GM23338 (cell line): ENCODE measurements around the gene MACO1. TPM values are rescaled to one million over a fixed set of nuclear protein-coding genes. Genes with fewer than 3 reads are reported as not detected.
"Not testable (repeated sequence)": the region's sequence is repeated elsewhere in the genome, so short reads cannot be mapped to it uniquely, and the experiment has no call there.

ENCODE experiments used
- ATAC-seq: fragments of 200-7000 bp; cut with Tn5 transposase; 3 replicates; pipeline ENCODE4 v1.9.1; 2020
- DNase-seq: peaks from one replicate; pipeline ENCODE4 v3.0.0-alpha.2; 2015; ENCODE audit warnings: low spot score
- H2AFZ ChIP-seq: fragments of 200-600 bp; sonication (generic); 2 replicates; pipeline ENCODE4 v1.8.0; 2016; ENCODE audit warnings: antibody characterized with exemption, mild to moderate bottlenecking, moderate library complexity
- H3F3A ChIP-seq: fragments of 200-600 bp; sonication (generic); replicated peaks from 2 replicates; pipeline ENCODE4 v1.8.0; 2017; ENCODE audit warnings: antibody characterized with exemption, mixed run types, low read depth
- H3K27ac ChIP-seq: fragments of 200-600 bp; sonication (generic); 2 replicates; pipeline ENCODE4 v1.6.1; 2016; ENCODE audit warnings: low read depth
- H3K27me3 ChIP-seq: fragments of 200-600 bp; sonication (generic); 2 replicates; pipeline ENCODE4 v1.8.0; 2016; ENCODE audit warnings: mild to moderate bottlenecking, mixed run types, moderate library complexity; ENCODE audit not compliant: insufficient read depth
- H3K36me3 ChIP-seq: fragments of 200-600 bp; sonication (generic); 2 replicates; pipeline ENCODE4 v1.8.0; 2016; ENCODE audit warnings: mild to moderate bottlenecking; ENCODE audit not compliant: insufficient read depth
- H3K4me1 ChIP-seq: fragments of 200-600 bp; sonication (generic); 2 replicates; pipeline ENCODE4 v1.8.0; 2016; ENCODE audit warnings: mild to moderate bottlenecking, moderate library complexity; ENCODE audit not compliant: insufficient read depth
- H3K4me2 ChIP-seq: fragments of 200-600 bp; sonication (generic); 2 replicates; pipeline ENCODE4 v1.7.1; 2017; ENCODE audit warnings: mixed run types
- H3K4me3 ChIP-seq: fragments of 200-600 bp; sonication (generic); 2 replicates; pipeline ENCODE4 v1.6.1; 2016; ENCODE audit warnings: mixed run types
- H3K79me2 ChIP-seq: fragments of 200-600 bp; sonication (generic); replicated peaks from 2 replicates; pipeline ENCODE4 v1.8.0; 2017; ENCODE audit warnings: mild to moderate bottlenecking; ENCODE audit not compliant: insufficient read depth
- H3K9me2 ChIP-seq: fragments of 200-600 bp; sonication (generic); 2 replicates; pipeline ENCODE4 v1.8.0; 2017; ENCODE audit not compliant: insufficient read depth
- H4K20me1 ChIP-seq: fragments of 200-600 bp; sonication (generic); replicated peaks from 2 replicates; pipeline ENCODE4 v1.8.0; 2017; ENCODE audit warnings: mild to moderate bottlenecking; ENCODE audit not compliant: insufficient read depth
- H3K27ac Mint-ChIP-seq: 2 replicates; pipeline ENCODE4 v1.8.0; 2020; ENCODE audit warnings: inconsistent platforms, mild to moderate bottlenecking, moderate library complexity, mixed read lengths
- H3K27me3 Mint-ChIP-seq: 3 replicates; pipeline ENCODE4 v1.8.0; 2022; ENCODE audit warnings: low read depth, mild to moderate bottlenecking, moderate library complexity, mixed read lengths, inconsistent platforms; ENCODE audit not compliant: insufficient read depth, poor library complexity
- H3K36me3 Mint-ChIP-seq: 3 replicates; pipeline ENCODE4 v1.8.0; 2021; ENCODE audit warnings: low read depth, mild to moderate bottlenecking, inconsistent platforms, moderate library complexity, mixed read lengths
- H3K4me1 Mint-ChIP-seq: 3 replicates; pipeline ENCODE4 v1.8.0; 2020; ENCODE audit warnings: mild to moderate bottlenecking, inconsistent platforms, mixed read lengths
- H3K4me3 Mint-ChIP-seq: 3 replicates; pipeline ENCODE4 v1.8.0; 2021; ENCODE audit warnings: moderate library complexity, mild to moderate bottlenecking, inconsistent platforms, mixed read lengths
- H3K9me3 Mint-ChIP-seq: 3 replicates; pipeline ENCODE4 v1.8.0; 2020; ENCODE audit warnings: moderate library complexity, mild to moderate bottlenecking, inconsistent platforms, mixed read lengths
- CREB1 ChIP-seq: fragments of 250-450 bp; sonication (Bioruptor Pico); IDR thresholded peaks from 2 replicates; pipeline ENCODE4 v1.5.0; 2020; ENCODE audit warnings: low read depth, mild to moderate bottlenecking, moderate library complexity
- CTCF ChIP-seq, 2 experiments: fragments of 200-600 bp in 1 of 2; sonication (generic) in 1 of 2; conservative IDR thresholded peaks; 2 replicates each; pipeline versions ENCODE4 v1.5.1 to v1.6.1; 2016 to 2017; ENCODE audit warnings: antibody characterized with exemption in 2 of 2, low read depth in 2 of 2, mild to moderate bottlenecking in 2 of 2, moderate library complexity in 1 of 2
- EZH2phosphoT487 ChIP-seq: fragments of 200-600 bp; sonication (generic); IDR thresholded peaks from one replicate; pipeline ENCODE4 v1.8.1; 2018; ENCODE audit warnings: antibody characterized with exemption; ENCODE audit not compliant: unreplicated experiment
- NANOG ChIP-seq: IDR thresholded peaks from 2 replicates; pipeline ENCODE4 v1.6.1; 2016; ENCODE audit warnings: antibody characterized with exemption, borderline replicate concordance
- POLR2AphosphoS5 ChIP-seq: IDR thresholded peaks from 2 replicates; pipeline ENCODE4 v1.6.1; 2016; ENCODE audit warnings: antibody characterized with exemption, low read depth
- long read RNA-seq: library from polyadenylated mRNA; unstranded; transcript quantifications from one replicate; pipeline ENCODE4 v2.0.0, GENCODE V29; 2020; ENCODE audit not compliant: unreplicated experiment
- polyA plus RNA-seq: library from polyadenylated mRNA; unstranded; fragments of >200 nt; fragmentation: Nextera tagmentation; extraction: Ambion mirVana; gene quantifications from 2 replicates; pipeline ENCODE4 v1.2.1, GENCODE V29; 2016
- total RNA-seq: library from RNA; depleted of rRNA; stranded (reverse); fragments of >200 nt; shearing (Covaris generic); gene quantifications from 2 replicates; pipeline ENCODE4 v1.2.3, GENCODE V29; 2014; rRNA removed

MACO1 gene
- 8.9 and 9.8 TPM in 2 replicates for total RNA-seq
- polyA plus RNA-seq, result 10.3 and 10.6 TPM in 2 replicates
- long read RNA-seq, partial matches to known transcripts, result 4 of 4 reads
- long read RNA-seq, other reads (novel, unspliced or antisense), result 0 of 4 reads

GRCh38 chr1:25430073-25430966, at the start of gene MACO1:
MACO1 (plus strand) TSS chr1:25430897; CDS start chr1:25431099, 202 bp downstream.
- H3K27ac ChIP-seq, result no peak within 1 kb of the TSS
- peaks cover 8% of the 10 kb centered on the region for H3K4me1 ChIP-seq
- H2AFZ ChIP-seq, result peak within 1 kb of the TSS; percentile 94
- H3K9me2 ChIP-seq, result no peaks in the 10 kb centered on the region
- TF ChIP-seq CREB1 (CRISPR knock-in tag) (peak; percentile 84), CTCF (conservative IDR thresholded peaks at IDR 0.05; ENCODE audit: low read depth in 2 of 2) (no peak), POLR2AphosphoS5 (peak; percentile 80), EZH2phosphoT487 (no peak), NANOG (no peak)
- H3K27me3 ChIP-seq, result peaks cover 9% of the 10 kb centered on the region; the same call in 1 of the 2 replicates
- ATAC-seq, result peak; percentile 93
- no peaks in the 10 kb centered on the region for H3K36me3 Mint-ChIP-seq
- H3F3A ChIP-seq, result 0 out of 2 replicates have a peak, but pooled peaks cover 2% of the 10 kb centered on the region
- peak within 1 kb of the TSS; percentile 93 for H3K4me3 Mint-ChIP-seq
- H3K4me2 ChIP-seq, result peak within 1 kb of the TSS; percentile 89
- H4K20me1 ChIP-seq, result peaks cover under 1% of the 10 kb centered on the region
- H3K4me1 Mint-ChIP-seq, result peaks cover 3% of the 10 kb centered on the region; the same call in 2 of the 3 replicates
- H3K9me3 Mint-ChIP-seq, result no peaks in the 10 kb centered on the region
- H3K36me3 ChIP-seq, result no peaks in the 10 kb centered on the region
- H3K4me3 ChIP-seq, result peak within 1 kb of the TSS; percentile 78
- peak; percentile 98 for DNase-seq
- peaks cover 3% of the 10 kb centered on the region for H3K27me3 Mint-ChIP-seq
- H3K27ac Mint-ChIP-seq, result peak within 1 kb of the TSS; percentile 97
- H3K79me2 ChIP-seq, result peaks cover 38% of the 10 kb centered on the region

DNA sequence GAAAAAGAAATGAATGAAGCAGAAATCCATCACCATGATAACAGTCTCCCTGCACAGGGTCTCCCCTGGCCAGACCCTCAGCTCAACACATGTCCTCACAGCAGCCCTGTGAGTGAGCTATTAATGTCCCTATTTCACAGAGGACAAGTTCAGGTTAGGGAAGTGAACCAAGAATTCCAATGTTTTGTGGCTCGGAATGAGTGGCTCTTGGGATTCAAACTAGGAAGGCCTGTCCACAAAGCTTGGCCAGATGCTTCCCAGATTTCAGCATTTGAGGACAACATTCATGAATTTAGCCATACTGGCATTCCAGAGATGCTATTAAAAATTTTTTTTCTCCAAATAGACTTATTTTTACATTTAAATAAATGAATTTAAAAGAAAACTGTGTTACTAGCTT, 48.2 kb upstream of the MACO1 start:
- not testable (repeated sequence) for H3K4me3 ChIP-seq, H3F3A ChIP-seq

GRCh38 chr1:25383090-25383489, 47.6 kb upstream of the MACO1 start:
- H3F3A ChIP-seq, DNase-seq, H3K4me3 ChIP-seq, H3K27me3 Mint-ChIP-seq, H3K9me2 ChIP-seq, H3K4me1 ChIP-seq, H3K79me2 ChIP-seq, H3K27ac Mint-ChIP-seq, ATAC-seq, H3K4me1 Mint-ChIP-seq, H4K20me1 ChIP-seq, H3K9me3 Mint-ChIP-seq, H3K4me2 ChIP-seq, H3K27ac ChIP-seq, H3K27me3 ChIP-seq, H2AFZ ChIP-seq, H3K36me3 ChIP-seq, H3K4me3 Mint-ChIP-seq, H3K36me3 Mint-ChIP-seq: not testable (repeated sequence)

More for the DNA sequence above, 48.2 kb upstream of the MACO1 start:
- H3K27ac Mint-ChIP-seq, H3K4me3 Mint-ChIP-seq, H3K4me1 Mint-ChIP-seq, H4K20me1 ChIP-seq, H3K79me2 ChIP-seq, H3K27me3 ChIP-seq, H3K4me2 ChIP-seq, H3K36me3 ChIP-seq, H3K9me2 ChIP-seq, H2AFZ ChIP-seq, H3K9me3 Mint-ChIP-seq, ATAC-seq, H3K4me1 ChIP-seq, H3K27me3 Mint-ChIP-seq, H3K36me3 Mint-ChIP-seq, DNase-seq, H3K27ac ChIP-seq: not testable (repeated sequence)

DNA sequence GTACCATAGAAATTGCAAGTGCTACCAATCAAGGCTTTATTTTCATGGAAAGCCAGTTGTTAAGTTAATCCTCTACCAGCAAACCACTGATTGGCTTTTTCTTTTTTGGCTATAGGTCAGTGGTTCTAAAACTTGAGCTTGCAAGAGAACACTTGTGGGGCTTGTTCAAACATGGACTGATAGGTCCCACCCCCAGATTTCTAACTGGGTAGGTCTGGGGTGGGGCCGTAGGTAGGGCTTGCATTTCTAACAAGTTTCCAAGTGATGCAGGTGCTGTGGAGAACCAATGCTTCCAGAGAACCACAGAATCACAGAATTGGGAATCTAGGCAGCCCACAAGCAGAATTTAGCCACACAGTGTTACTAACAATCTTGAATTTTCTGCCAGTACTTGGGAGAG, 46.8 kb upstream of the MACO1 start:
- not testable (repeated sequence) for H3K4me3 ChIP-seq, H3K27ac Mint-ChIP-seq, DNase-seq, H3K27me3 Mint-ChIP-seq, H2AFZ ChIP-seq, H3K4me3 Mint-ChIP-seq, H3K9me3 Mint-ChIP-seq, H3K4me1 ChIP-seq, H3K36me3 ChIP-seq, H3K79me2 ChIP-seq, ATAC-seq, H3K4me1 Mint-ChIP-seq, H4K20me1 ChIP-seq, H3K36me3 Mint-ChIP-seq, H3K27ac ChIP-seq, H3K4me2 ChIP-seq, H3F3A ChIP-seq, H3K27me3 ChIP-seq, H3K9me2 ChIP-seq

- H4K20me1 ChIP-seq, DNase-seq, H3K27ac ChIP-seq, H3K4me1 Mint-ChIP-seq, H3K4me3 ChIP-seq, H3K27me3 Mint-ChIP-seq, H3K4me3 Mint-ChIP-seq, H2AFZ ChIP-seq, H3K9me2 ChIP-seq, H3F3A ChIP-seq, H3K9me3 Mint-ChIP-seq, H3K4me2 ChIP-seq, H3K36me3 Mint-ChIP-seq, ATAC-seq, H3K79me2 ChIP-seq, H3K27ac Mint-ChIP-seq, H3K27me3 ChIP-seq, H3K36me3 ChIP-seq, H3K4me1 ChIP-seq: not testable (repeated sequence)
These were observed 43.6 kb upstream of the MACO1 start for GRCh38 chr1:25387096-25387495.
